Neural progenitor cell (in vitro differentiated cells): ENCODE measurements around the gene ALG1.
"Not testable (repeated sequence)": the region's sequence is repeated elsewhere in the genome, so short reads cannot be mapped to it uniquely, and the experiment has no call there.

Experiments
- CTCF ChIP-seq: fragments of 200-600 bp; sonication (generic); IDR thresholded peaks from 2 replicates; pipeline ENCODE4 v1.5.1; 2017; ENCODE audit warnings: antibody characterized with exemption, mild to moderate bottlenecking
- EZH2 ChIP-seq: fragments of 200-600 bp; sonication (generic); IDR thresholded peaks from 2 replicates; pipeline ENCODE4 v1.6.1; 2017; ENCODE audit warnings: antibody characterized with exemption, mild to moderate bottlenecking, moderate library complexity
- EZH2phosphoT487 ChIP-seq: fragments of 200-600 bp; sonication (generic); IDR thresholded peaks from 2 replicates; pipeline ENCODE4 v1.6.1; 2017; ENCODE audit warnings: antibody characterized with exemption

- TF ChIP-seq CTCF, EZH2phosphoT487, EZH2: not testable (repeated sequence)
Measured at GRCh38 chr16:5116780-5117295, 45.2 kb downstream of the ALG1 start.
